Activated CD4-positive, alpha-beta T cell treated with anti-CD3 and anti-CD28 coated beads for 1 hour (primary cell): ENCODE measurements around the gene FBN1.

ENCODE experiments used
- DNase-seq: peaks from one replicate; pipeline ENCODE4 v3.0.0-alpha.2; 2020

Gene FBN1

DNA sequence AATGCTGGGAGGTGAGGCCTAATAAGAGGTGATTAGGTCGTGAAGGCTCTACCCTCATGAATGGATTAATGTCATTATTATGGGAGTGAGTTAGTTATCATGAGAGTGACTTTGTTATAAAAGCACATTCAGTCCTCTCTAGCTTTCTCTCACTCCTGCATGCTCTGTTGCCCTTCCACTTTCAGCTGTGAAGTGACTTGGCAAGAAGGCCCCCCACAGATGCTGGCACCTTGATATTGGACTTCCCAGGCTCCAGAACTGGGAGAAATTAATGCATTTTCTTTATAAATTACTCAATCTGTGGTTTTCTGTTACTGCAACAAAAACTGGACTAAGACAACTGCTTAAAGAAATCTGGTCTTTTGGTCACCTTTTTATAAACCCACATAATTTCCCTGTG is 144.3 kb downstream of the FBN1 start:
- DNase-seq: no peak

DNA sequence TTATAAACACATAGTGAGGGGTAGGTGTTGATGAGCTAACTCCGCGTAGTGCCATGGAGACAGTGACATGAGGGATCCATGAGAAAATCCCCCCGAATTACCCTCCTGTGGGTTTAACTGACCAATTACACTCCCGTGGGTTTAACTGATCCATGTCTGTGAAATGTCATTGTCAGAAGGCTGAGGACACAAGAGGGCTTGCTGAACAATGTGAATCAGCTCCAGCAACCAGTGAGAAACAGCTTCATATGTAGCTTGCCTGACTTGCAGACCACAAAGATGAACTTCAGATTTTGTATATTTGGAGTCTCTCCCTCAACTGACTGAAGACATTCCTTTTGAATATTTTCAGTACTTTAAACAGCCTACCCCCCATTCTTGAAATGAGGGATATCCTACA is 144.9 kb downstream of the FBN1 start:
- DNase-seq: no peak

DNA sequence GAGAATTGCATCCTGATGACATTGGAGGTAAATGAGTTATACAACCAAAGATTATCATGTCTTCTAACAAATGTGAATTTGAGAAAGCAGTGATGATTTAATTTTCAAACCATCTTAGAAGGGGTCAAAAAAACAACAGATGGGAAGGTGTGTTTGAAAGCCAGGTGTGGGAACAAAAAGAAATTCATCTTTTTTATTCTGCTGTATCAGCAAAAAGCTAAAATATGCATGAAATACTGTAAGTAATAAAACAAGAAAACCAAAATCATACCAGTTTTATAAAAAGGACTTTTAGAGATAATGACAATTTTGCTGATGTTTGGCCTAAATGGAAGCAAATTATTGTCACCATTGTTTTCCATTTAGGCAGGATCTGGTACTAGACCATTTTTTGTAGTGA is 145.5 kb downstream of the FBN1 start:
- no peak for DNase-seq

DNA sequence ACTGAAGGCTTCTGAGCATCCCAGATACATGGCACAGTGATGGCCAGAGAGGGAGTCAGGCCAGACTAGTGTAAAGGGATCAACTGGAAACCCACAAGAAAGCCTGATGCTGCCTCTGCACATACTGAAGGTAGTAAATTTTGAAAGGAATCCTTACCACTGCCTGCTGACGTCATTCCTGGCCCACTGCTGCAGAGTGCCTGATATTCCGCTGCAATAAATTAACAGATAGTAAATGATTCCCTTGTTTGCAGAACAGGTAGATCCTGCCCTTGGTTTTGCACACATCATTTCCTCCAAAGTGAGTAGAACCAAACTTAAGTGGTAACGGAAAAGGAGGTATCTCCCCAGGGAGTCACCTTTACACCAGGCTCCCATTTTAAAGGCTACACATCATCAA is 146.7 kb downstream of the FBN1 start:
- no peak for DNase-seq

DNA sequence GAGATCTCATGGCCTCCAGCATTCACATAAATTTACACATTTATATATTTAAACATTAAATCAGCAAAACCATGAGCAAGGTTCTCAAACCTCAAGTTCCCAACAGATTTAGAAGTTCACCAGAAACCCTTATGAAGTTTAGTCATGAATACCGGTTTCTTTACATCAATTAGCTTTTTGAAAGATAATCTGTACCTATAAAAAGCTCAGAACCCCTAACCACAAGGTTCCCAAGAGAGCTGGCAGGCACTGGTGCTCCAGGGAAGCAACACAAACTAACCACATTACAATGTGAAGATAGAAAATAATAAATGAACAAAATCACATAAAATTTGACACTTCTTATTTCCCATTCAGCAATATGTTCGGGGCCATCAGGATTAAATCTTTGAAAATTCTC is 150.9 kb downstream of the FBN1 start:
- DNase-seq: no peak

DNA sequence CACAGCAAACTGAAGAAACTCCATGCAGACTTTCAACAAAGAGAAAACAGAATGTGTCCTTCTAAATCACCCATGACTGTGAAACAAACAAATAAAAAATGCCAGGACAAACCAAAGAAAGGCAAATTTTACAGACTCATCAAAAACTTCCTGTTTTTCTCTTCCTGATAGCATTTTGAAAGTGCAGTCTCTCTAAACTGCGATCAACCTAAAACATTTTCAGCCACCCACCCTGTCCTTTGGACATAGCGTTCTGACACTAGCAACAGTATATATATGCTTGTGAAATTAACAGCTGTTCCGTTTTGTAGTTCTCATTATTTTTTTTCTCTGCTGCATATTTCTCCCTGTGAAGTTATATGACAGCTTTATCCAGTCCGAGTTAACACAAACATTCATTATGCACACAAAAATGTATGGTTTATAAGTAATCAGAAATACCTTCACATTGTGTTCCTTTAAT is 151.7 kb downstream of the FBN1 start:
- no peak for DNase-seq

DNA sequence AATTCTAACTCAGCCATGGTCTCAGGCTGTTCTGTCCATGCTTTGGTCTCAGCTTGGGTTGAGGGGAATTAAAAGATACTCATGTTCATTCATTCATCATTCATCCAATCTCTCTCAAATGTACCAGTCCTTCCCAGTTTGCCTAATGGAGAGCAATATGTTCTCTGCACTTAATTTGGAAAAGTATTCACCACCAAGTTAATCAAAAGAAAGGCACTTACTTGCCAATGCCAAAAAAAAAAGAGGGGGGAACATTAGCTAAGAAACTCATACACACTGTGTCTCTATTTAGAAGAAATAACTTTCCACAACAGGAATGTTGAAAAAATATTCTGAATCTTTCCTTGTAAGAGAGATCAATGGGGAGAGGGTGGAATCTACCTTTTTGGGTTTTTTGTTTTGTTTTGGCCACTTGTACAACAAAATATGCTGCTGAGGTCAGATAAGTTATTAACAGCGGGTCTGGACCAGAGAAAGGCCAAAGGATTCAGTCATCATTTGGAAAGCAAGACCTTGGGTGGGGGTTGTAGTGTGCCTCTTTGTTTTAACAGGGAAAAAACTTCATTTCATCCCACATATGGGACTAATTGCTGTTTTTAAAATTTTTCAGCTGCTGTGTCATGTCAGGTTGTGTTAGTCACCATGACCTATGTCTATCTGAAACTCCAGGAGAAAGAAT is 152.3 kb downstream of the FBN1 start:
- DNase-seq: no peak

DNA sequence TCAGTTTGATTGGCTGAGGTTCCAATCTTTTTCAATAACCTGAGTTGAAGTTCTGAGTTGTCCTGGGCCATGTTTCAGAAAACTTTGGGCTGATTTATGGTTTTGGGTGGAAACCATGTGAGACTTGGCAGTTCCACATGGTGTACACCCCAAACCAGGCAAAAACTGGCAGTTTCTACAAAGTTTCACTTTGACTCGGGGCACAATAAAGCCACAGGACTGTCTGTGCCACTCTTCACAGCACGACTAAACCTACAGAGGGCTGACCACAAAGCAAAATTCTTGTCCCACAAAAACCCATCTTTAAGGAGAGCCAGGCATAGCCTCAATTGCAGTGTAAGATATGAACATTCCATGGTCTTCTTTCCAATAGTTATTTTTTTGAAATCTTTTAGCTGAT is 159.3 kb downstream of the FBN1 start:
- no peak for DNase-seq

DNA sequence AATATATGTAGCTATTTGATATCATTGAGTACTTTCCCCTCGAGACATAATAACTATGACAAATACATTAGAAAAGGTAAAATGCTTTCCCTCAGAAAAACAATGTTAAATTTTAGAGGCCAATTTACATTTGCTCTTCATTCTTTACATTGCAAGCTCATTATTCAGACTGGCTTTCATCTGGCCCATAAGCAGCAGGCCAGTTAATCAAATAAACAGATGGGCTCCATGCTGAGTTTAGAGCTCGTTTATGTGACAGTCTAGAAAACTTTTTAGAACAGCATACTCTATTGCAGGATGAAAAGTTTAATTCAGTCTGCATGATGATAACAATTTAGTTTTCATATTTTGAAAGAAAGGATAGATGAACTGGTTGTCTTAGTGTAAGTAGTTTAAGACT is 163.7 kb downstream of the FBN1 start:
- no peak for DNase-seq

DNA sequence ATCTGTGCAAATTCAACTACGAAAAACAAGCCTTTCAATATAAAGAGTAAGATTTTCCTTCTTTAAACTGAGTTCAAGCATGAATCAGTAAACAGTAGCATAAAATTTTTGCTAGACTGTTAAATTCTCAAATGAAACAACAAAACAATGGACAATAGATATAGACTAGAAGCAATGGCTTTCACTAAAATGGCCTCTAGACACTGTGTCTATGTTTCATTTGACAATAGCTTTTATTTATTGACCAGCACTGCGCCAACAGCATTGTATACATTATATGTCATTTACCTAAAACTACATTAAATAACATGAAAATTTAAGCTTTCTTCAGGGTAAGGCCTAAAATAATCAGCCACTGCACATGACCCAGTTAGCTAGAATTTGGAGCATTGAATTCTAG is 165.8 kb downstream of the FBN1 start:
- no peak for DNase-seq

DNA sequence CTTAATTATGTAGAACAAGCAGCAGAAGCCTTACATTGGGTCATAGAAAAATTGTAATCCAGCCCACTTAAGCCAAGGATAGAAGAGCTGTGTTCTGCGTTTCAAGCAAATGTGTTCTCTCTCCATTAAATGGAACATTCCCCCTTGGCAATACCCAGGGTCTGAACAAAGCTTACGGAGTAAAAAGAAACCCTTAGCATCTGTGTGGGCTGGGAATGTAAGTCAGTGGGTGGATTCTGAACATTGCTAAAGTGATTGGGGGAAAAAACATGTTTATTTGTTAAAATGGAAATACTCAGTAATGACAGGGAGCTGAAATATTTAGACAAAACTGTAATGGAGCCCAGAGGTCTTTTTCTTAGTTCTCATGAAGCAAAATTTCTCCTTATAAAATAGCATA is 166.9 kb downstream of the FBN1 start:
- DNase-seq: no peak

DNA sequence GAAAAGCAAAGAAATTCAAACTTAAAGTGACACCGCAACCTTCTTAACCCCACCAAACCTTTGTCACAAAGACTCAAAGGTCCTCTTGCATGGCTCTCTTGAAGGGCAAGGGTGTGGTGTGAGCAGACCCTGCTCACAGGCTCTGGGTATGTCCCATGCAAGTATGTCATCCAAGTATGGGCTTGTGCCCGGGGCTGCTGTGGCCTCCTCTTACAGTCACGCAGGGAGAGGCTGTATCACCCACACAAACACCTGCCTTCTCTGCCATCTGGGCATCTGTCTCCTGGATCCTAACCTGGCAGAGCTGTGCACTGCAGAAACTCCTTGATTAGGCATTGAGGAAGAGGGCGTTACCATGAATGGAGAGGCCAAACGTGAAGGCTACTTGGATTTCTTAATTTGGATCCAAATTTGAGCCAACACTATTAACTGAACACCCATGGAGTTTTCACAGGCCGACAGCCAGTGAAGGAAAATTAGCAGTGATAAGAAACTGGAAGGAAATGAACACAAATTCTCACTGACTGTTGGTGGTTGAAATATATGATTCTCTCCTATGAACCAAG is 167.6 kb downstream of the FBN1 start:
- DNase-seq: no peak

DNA sequence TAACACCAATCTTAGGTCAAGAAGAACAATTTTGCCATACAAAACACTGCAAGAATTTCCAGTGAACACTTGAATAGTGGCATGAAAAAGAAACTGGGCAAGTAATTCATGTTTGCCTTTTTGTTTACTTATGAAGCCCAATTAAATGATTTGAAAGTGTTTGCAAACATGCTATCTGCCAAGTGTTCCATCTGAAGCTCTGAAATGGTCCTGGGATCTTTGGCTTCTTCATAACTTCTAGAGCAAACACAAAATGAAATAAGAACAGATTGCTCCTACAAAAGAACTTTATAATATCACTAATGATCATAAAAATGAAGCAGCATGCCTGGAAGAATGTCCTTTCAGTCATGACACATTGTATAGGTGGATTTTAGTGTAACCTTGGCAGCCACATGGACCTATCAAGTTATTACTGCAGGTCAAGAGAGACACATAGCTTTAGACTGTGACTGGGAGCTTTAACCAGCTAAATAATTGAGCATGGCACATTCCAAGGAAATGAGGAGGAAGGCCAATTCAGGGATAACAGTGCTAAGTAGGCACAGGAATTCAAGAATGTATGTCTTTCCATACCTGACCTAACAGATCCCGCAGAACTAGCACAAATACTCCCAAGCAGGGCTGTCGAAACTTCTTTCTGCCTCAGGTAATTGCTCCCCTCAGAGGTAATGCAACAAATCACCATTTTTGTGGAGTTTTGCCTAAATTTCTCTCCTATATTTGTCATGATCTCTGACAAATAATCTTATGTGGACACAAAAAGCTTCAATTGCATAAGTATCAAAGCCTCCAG is 169.7 kb downstream of the FBN1 start:
- no peak for DNase-seq

DNA sequence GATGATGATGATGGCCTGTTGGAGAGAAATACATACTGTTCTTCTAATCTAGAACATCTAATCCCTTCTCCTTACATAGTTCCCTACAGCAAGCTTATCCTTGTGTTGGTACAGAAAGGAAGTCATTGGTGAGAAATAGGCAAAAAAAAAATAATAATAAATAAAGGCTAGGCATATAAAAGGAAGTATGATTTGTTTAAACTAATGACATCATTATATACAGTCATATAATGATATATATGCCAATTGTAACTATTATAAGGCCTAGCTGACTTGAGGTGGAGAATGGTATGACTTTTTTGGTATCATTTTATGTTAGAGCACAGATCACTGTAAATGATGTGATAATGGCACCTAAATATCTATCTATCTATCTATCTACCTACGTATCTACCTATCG is 171.8 kb downstream of the FBN1 start:
- DNase-seq: no peak

DNA sequence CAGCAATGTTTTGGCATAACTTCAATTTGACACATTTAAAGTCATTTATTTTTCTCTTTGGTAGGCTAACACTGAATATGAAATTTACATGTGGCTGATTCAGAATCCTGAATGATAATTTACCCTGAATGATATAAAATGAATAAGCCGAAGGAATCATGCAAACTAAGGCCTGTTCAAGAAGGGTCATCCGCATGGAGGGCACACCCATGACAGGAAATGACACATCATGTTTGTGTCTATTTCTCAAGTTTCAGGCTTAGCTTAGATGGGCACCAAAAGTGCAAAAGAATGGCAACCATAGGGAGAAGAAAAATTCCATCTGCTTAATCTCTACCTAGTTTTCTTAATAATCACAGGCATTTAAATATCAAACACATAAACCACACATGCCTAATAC is 172.8 kb downstream of the FBN1 start:
- DNase-seq: no peak

DNA sequence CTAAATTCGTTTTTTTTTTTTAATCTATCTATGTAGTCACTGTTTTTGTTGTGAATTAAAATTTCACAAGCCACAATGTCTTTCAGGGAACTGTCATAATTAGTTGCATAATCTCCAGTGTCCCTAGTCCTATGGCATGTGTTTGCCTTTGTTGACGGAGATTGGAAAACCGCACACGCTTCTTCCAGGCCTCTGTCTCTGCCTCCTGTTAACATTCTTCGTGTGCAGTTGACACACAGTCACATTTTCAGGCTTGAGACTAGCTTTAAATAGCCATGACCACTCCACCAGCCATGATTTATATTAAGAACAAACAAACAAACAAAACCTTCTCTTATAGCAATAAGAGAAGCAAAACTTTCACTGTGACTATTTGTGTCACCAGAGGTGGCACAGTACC is 174.4 kb downstream of the FBN1 start:
- no peak for DNase-seq

DNA sequence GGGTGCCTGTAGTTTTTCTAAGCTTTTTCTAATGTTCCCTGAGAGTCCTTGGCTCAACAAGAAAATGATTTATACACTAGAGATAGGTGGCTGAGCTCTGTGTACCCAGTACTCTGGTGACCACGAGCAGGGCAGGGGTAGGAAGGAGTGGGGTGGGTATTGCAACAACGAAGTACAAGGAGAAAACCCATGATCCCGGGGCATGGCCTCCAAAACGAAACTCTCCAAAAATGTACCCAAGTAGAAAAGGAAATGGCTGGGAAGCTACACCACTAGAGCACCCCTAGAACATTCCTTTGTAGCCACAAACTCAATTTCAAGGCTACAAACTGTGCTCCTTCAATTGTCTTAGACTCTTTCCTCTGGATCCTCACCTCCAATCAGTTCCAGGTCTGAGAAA is 175.4 kb downstream of the FBN1 start:
- DNase-seq: no peak

DNA sequence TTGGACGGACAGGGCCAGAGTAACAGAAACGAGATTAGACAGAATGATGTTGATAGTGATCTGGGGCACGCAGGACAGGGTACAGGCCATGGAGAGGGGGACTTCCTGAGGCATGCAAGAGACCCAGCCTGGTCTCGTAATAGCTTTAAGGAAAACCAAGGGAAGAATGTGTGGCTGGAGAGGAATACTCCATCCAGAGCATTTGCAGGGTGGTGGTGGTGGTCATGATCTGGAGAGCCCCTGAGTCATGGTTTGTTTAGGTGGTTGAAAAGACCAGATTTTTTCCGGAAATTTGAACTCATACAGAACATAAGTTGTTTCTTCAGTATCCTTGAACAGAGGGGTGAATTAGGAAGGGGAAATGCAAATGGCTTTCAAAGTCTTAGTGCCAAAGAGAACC is 175.8 kb downstream of the FBN1 start:
- no peak for DNase-seq

DNA sequence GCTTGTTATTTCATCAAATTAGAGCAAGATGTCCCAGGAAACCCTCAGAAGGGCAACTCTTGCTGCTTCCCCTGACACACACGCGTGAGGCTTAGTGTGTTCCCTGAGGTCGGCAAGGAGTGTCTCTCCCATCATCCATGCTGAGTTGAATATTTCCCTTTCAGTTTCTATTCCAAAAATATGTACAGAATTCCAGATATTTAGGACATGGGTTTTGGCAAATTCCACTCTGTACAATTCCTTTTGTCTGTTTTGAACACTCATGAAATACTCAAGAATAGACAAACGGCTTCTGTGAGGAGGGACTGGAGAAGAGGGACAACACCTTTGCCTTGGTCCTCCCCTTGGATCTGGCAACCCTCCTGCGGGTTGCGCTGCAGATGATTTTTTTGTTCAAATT is 176.2 kb downstream of the FBN1 start:
- DNase-seq: no peak

DNA sequence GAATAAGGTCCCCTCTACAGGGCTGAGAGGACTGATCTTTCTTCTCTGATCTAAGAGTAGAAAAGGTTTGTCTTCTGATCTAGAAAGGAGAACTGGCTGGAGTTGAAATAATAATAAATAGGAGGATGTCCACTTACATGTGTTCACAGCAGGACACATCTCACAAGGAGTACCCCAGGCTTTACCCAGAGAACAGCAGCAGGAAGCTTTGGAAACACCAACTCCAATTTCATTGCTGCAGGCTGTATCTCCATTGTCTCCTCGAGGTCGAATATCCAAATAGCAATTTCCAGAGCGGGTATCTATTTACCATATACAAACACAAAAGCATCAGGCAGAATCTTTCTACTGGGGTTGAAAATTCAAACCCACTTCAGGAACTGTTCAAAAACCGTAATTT is 177.7 kb downstream of the FBN1 start:
- DNase-seq: no peak

DNA sequence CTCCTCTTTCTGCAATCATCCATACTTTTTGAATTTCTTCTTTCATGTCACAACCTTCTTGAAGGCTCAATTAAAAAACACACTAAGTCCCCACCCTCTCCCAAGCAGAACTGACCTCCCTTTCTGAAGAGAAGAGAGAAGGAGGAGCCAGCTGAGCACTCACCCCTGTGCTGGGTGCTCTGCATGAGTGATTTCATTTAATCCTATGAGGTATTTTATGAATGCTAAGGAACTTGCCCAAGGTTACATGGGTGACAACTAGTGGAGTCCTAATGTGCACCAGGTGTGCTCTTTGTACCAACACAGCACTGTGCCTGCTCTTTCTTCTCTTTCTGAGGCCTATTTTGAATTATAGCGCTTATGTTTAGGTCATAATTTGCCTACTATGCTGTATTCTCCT is 178.7 kb downstream of the FBN1 start:
- DNase-seq: no peak

DNA sequence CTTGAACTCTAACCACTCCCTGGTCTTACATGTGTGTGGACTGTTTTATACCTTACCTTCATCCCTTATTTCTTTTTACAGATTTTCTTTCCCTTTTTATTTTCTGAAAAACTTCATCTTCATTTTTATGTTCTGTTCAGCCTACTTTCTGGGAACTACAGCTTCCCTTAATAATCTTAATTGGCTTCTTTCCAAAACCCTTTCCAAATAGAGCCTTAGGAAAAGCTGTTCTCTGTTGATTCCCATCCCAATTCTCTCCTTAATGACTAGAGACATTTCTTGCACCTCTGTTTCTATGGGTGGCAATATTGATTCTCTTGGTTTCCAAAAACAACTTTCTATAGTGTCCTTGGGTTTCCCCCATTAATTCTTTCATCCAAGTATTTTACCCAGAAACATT is 179.4 kb downstream of the FBN1 start:
- no peak for DNase-seq

DNA sequence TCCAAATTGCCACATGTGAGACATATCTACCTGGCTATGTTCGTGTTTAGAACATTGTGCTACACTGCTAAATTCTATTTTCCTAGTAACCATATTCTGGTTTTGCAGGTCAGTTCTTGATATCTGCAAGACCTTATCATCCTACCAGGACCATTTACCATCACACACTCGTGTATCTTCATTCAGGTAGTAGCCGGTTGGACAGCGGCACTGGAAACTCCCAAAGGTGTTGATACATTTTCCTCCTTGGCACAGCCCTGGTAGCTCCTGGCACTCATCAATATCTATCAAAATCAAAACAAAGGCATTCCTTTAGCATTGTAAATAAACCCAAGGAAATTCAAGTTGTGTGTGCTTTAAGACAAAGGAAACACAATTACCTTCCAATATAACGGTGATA is 180.1 kb downstream of the FBN1 start:
- DNase-seq: no peak

DNA sequence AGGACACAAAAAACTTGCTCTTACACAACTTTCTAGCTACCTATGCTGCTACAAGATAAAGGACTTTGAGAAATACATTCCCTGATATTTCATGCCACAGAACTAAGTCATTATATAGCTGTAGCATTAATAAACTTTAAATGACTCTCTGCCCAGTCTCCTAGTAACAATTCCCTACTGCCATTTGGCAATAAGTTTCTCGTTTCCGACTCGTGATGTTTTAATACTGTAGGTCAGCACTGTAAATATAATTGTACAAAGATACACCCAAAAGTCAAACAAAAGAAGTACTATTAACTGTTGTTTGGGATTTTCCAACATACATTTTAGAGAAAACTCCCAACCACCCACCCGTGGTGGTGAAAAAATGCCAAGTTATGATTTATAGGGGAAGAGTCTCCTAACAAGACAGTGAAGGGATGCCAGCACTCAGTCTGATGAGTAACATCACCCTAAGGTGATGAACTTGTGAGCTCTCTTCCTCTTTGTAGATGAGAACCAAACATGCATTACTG is 182.1 kb downstream of the FBN1 start:
- DNase-seq: no peak
